Stimulated activated naive CD8-positive, alpha-beta T cell treated with anti-CD3 and anti-CD28 coated beads, Interleukin-15, amount 100 ng/mL, for 72 hours (primary cell): ENCODE measurements around the gene DCAF4L1.

Experiments
- ATAC-seq: fragments of 150-1000 bp; cut with Tn5 transposase; 2 replicates; pipeline ENCODE4 v1.10.0; 2021; ENCODE audit warnings: mild to moderate bottlenecking, moderate library complexity
- DNase-seq, 2 donors: peaks; one replicate each; pipeline ENCODE4 v3.0.0; 2021 to 2022
- H3K27ac Mint-ChIP-seq, 2 donors: one replicate each; pipeline ENCODE4 v1.8.0; 2022; ENCODE audit warnings: mild to moderate bottlenecking in 2 of 2, mixed read lengths in 2 of 2, moderate library complexity in 2 of 2
- H3K27me3 Mint-ChIP-seq: one replicate; pipeline ENCODE4 v1.8.0; 2022; ENCODE audit warnings: mixed read lengths
- H3K4me1 Mint-ChIP-seq: one replicate; pipeline ENCODE4 v1.8.0; 2022; ENCODE audit warnings: mild to moderate bottlenecking, mixed read lengths
- H3K4me3 Mint-ChIP-seq, 2 donors: one replicate each; pipeline ENCODE4 v1.8.0; 2022; ENCODE audit warnings: mild to moderate bottlenecking in 2 of 2, mixed read lengths in 2 of 2, moderate library complexity in 1 of 2
- H3K9me3 Mint-ChIP-seq, 2 donors: one replicate each; pipeline ENCODE4 v1.8.0; 2022; ENCODE audit warnings: mixed read lengths in 2 of 2

Gene DCAF4L1

DNA sequence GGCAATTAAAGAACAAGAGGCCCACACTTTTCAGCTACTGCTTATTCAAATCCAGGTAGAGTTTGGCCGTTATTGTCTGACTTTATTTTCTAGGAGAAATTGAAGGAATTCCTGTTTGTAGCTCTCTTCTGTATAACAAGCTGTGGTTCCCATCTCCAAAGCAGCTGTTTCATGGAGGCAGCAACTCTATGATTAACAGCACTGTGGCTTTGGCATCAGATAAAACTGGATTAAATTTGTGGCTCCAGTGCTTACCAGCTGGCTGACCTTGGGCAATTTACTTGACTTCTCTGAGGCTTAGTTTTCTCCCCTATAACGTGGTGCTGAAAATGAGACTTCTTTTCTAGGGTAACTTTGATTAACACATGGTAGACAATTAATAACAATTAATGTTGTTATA, 36.9 kb downstream of the DCAF4L1 start:
- Mint-ChIP-seq H3K9me3 (no peaks in the 10 kb centered on the region), H3K27ac (no peak overlapping the region), H3K4me1 (peaks cover 11% of the 10 kb centered on the region), H3K4me3 (no peak overlapping the region), H3K27me3 (no peaks in the 10 kb centered on the region)
- DNase-seq = no peak
- no peak for ATAC-seq
